Activated naive CD4-positive, alpha-beta T cell treated with anti-CD3 and anti-CD28 coated beads, Interleukin-2, amount 50 U/mL, for 16 hours (primary cell): ENCODE measurements around the gene WDPCP.
"Not testable (repeated sequence)": the region's sequence is repeated elsewhere in the genome, so short reads cannot be mapped to it uniquely, and the experiment has no call there.

Experiments
- DNase-seq: peaks from one replicate; pipeline ENCODE4 v3.0.0-alpha.2; 2020

WDPCP gene

DNA sequence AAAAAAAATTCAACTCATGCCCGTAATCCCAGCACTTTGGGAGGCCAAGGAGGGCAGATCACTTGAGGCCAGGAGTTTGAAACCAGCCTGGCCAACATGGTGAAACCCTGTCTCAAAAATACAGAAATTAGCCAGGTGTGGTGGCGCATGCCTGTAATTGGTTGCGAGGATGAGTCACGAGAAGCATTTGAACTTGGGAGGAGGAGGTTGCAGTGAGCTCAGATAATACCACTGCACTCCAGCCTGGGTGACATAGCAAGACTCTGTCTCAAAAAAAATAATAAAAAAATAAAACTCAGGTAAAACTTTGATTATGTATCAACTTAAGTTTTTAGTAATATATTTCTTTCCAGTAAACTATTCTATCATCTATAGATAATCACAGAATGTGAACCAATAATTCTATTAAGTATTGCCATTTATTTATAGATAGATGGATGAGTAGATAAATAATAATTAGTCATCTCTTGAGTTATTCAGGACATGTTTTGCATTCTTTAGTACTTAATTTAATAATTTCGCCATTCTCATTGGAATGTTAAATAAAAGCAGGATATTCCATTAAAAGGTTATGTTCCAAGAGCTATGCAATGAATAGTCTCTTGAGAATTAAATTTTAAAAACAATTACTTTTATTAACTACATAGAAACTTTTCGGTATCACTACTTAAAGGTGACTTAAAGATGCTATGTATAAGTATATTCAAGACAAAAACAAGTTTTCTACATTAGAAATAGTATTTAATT, 48.7 kb downstream of the WDPCP start:
- no peak for DNase-seq

DNA sequence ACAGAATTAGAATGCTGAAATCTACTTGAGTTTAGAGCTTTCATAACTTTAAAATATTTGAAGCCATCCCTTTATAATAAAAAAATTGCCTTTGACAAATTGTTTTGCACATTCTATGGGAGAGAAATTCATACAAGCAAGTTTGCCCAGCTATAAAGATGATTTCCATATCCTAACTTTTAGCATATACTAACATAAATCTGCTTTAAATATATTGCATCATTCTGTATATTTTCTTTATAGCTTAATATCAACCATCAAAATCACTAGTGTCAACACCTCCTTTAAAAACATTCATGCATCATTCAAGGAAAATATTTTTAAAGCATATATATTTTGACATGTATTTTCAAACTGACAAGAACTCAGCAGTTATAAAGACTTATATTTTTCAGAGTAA, 49.9 kb downstream of the WDPCP start:
- DNase-seq = no peak

DNA sequence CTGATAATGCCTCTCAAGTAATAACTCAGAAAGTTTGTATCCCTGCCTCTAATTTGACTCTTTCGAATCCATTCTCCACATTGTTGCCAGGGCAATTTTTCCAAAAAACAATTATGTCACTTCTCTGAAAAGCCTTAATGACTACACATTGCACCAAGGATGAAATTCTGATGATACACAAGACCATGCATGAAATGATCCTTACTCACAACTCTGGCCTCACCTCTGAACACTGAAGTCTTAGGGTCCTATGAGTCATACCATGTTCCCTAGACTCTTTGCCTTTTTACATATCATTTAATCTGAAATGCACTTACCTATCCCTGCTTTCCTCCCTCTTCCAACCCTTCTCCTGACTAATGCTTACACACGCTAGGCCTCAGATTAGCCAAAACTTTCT, 51.0 kb downstream of the WDPCP start:
- no peak for DNase-seq

DNA sequence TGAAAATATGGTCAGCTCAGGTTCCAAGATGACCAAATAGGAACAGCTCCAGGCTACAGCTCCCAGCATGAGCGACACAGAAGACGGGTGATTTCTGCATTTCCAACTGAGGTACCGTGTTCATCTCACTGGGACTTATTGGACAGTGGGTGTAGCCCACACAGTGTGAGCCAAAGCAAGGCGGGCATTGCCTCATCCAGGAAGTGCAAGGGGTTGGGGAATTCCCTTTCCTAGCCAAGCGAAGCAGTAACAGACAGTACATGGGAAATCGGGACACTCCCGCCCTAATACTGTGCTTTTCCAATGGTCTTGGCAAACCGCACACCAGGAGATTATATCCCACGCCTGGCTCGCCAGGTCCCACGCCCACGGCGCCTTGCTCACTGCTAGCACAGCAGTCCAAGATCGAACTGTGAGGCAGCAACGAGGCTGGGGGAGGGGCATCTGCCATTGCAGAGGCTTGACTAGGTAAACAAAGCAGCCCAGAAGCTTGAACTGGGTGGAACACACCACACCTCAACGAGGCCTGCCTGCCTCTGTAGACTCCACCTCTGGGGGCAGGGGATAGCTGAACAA, 57.5 kb downstream of the WDPCP start:
- no peak for DNase-seq

DNA sequence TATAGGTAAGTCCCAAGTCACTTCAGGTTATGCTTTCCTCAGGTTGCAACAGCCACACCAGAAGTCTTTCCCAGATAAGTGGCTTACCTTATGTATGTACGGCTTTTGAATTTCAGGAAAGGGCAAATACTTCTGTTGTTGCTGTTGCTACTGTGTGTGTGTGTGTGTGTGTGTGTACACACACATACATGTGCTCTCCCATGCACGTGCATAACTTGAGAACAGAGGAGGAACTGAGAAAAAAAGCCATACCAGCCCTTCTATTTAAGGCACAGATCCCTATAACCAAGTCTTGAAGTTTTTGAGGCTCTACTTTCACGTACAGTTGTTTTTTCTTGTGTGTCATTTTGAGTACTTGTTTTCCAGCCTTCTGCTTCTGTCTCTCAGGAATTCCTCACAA, 62.4 kb downstream of the WDPCP start:
- no peak for DNase-seq

DNA sequence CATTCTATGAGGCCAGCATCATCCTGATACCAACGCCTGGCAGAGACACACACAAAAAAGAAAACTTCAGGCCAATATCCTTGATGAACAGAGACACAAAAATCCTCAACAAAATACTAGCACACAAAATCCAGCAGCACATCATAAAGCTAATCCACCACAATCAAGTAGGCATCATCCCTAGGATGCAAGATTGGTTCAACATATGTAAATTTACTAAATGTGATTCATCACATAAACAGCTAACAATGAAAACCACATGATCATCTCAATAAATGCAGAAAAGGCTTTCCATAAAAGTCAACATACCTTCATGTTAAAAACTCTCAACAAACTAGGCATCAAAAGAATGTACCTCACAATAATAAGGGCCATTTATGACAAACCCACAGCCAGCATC, 65.3 kb downstream of the WDPCP start:
- no peak for DNase-seq

DNA sequence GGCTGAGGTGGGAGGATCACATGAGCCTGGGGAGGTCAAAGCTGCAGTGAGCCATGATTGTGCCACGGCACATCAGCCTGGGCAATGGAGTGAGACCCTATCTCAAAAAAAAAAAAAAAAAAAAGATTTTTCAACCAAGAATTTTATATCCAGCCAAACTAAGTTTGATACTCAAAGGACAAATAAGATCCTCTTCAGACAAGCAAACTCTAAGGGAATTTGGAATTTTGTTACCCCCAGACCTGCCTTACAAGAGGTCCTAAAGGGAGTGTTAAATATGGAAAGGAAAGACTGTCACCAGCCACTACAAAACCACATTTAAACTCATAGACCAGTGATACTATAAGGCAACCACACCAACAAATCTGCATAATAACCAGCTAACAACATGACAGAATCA, 67.5 kb downstream of the WDPCP start:
- no peak for DNase-seq

DNA sequence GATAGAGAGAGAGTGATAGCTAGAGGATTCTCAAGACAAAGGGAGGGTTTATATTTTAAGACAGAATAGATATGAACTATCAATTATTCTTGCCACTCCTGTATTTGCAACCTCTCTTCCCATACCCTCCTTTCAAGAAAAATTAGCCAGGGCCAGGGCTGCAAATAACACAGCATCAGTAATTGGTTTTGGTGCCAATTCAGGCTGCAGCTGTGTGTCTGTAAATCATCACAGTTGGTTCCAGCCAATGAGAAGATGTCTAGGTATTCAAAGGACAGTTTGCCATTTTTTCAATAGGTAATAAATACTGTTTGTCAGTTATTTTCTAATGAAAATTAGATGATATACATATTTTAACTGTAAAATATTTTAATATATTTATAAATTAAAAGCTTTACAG, 73.5 kb downstream of the WDPCP start:
- no peak for DNase-seq

DNA sequence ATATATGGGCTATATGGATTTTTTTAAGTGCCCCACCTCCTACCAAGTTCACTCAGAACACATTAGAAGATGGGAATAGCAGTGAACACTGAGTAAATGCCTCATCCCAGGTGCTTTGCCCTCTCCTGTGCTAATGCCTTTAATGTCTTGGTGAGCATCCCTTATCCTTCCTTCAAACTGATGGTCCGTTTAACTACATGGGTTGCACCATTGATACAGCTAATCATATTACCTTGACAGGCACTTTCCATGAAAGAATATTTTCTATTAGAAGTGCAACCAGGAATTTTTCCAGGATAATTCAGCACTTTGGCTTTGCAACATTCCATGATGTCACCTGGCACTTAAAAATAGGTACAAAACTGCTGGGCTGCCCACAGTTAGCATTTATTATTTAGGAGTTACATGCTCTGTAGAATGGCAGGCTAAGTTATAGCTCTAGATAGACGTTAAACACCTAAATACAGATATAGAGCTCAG, 74.0 kb downstream of the WDPCP start:
- no peak for DNase-seq

DNA sequence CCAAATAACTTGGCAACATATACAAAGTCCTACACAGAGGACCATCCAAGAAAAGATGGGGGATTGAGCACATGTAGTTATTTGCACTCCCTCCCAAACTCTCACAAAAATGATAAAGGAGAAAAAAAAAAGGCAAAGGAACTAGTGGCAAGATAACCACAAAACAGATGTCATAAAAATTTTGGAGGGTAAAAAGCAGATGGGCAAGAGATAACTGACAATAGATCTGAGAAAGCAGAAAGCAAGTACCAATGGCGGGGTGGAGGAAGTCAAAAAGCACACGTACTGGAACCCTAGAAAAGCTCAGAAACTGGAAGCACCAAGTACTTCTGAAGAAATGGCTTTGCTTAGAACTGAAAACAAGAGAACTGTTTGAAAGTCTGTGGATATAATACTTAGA, 82.0 kb downstream of the WDPCP start:
- DNase-seq = no peak

DNA sequence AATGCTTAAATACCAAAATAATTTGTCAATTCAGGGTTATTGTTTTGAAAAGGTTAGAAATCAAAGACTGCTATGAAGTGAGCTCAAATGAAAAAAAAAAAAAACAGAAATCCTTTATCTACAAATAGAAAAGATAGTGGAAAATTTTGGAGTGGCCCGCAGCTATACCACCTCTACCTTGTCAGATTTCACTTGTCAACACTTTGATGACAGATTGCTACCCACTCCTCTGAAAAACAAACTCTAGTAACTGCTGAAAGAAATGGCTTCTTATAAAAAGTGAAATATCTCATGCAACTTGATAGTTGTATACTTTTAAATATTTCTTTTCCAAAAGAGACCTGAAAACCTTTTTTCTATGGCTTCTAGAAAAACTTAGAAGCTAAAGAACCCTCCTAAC, 84.5 kb downstream of the WDPCP start:
- DNase-seq = no peak

DNA sequence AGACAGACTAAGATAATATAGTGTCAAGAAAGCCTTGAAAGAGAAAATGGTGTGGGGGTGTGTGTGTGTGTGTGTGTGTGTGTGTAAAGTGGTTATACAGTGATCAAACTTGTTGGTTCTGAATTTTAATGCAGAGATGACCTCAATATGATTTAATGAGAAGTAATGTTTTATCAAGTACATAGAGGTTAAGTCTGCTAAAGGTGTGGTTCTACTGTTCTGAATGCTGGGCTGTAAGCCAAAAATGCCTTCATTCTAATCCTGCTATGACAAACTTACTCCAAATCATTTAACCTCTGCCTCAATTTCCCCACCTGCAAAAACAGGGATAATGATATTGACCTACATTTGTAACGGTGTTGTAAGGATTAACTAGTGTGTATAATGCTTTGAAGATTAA, 87.9 kb downstream of the WDPCP start:
- DNase-seq = no peak

DNA sequence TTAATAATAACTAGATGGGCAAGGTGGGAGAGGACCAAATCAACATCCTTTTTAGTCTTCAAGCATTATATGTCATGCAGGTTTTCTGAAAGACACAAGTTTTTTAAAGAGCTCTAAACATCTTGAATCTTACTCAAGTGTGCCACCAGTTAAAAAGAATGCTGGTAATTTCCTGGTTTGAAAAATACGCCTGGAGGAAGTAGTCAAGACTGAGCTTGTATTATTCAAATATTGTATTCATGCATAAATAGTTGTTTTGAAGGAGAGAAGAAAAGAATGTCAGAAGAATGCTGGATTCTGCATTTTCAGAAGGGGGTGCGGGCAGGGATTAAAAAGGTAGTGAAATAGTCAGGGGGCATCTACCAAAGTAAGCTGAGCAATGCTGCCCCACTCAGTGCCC, 90.7 kb downstream of the WDPCP start:
- no peak for DNase-seq

DNA sequence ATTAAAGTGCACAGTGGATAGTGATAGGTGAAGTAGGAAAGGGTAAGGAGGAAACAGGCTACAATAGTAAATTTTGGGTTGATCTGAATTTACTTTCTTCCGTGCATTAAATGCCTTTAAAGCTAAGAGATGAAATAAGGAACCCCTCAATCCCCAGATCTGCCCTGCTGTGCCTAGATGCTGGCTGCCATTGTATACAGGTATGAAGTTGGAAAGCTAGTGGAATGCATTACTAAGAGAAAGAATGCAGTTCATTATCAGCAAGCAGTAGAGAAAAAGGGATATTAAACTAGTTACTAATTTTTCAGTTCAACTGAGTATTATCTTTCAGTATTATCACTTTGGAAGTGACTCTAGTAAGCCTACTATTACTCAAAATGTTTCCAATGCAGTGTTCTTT, 93.3 kb downstream of the WDPCP start:
- DNase-seq = no peak

DNA sequence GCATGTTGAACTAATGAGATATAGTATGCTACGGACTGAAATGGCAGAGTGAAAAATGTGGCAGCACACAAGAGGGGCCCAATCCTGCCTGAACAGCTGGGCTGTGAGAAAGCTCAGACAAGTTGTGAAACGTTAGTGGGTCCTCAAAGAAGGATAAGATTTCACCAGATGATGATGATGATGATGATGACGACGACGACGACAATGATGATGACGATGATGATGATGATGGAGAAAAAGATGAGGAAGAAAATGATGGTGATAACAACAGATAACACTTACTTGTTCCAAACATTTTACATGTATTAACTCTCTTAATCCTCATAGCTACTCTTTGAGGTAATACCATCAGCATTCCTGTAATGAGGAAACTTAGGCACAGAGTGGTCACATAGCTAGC, 94.2 kb downstream of the WDPCP start:
- DNase-seq = no peak

DNA sequence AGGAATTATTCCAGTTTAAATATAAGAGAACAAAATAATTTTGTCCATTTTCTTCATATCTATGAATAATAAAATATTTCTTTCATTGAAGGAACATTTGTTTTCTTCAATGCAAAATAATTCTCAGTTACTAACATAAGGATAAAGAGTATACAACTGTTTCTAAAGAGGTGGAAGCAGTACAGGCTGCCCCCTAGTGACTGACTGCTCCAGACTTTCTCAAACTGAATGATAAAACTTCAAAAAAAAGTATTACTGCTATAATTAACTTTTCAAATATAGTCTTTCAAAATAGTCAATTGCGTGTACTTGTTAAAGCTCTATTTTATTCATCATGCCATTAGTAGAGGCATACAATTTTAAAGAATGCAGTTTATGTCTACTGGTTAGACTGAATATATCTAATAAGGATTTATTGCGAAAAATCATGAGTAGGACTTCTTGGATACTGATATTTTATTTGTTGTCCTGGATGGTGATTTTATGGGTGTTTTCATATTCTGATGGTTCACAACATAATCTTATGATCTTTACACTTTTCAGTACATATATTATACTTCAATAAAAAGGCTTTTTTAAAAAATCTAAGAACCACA, 100.1 kb downstream of the WDPCP start:
- DNase-seq = no peak

DNA sequence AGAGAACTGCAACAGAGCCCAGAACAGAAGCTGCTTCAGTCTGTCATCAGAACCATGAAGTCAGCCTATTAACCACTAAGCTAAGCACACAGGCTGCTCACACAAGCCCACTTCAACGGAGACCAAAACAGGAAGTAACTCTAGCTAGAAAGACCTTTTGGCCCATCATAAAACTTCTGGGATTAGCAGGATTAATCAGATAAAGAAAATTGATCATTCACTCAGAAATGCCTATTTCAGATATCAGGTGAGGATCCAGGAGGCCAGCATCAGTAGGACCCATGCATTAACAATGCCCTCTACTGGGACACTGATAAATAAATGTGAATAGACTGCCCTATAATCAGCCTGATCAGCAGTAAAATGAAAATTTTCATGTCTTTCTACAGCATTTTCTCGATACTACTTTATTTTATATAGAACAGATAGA, 101.4 kb downstream of the WDPCP start:
- no peak for DNase-seq

DNA sequence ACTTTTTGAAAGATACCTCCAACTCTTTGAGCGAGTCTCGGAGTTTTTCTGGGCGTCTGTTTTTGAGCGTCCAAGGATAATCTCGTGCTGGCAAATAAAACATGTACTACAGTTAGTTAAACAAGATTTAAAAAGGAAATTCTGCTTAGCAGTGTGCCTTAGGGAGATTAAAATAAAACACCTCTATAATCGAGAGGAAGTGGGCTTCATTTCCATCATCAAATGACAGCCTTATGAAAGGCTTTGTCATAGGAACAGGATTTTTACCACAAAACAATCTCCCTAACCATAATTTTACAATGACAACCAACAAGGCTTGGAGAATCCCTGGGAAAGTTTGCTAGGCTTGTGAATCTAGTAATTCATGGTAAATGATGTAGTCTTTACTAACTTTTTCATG, 103.4 kb downstream of the WDPCP start:
- no peak for DNase-seq

DNA sequence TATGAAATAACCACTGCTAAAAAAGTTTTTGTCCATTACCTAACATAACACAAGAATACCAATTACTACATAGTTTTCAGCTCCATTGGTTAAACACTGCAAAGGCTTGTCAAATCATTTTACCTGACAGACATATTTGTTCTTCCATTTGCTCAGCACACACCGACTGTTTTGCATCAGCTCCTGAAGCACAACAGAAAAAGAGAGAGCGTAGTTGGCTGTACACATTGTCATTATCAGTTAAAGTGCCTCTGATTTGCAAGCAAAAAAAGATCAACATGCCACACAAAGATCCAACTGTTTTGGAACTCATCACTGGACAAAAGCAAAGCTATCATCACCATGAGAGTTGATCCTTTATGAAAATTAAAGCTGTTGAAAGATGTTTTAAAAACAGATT, 103.8 kb downstream of the WDPCP start:
- no peak for DNase-seq

DNA sequence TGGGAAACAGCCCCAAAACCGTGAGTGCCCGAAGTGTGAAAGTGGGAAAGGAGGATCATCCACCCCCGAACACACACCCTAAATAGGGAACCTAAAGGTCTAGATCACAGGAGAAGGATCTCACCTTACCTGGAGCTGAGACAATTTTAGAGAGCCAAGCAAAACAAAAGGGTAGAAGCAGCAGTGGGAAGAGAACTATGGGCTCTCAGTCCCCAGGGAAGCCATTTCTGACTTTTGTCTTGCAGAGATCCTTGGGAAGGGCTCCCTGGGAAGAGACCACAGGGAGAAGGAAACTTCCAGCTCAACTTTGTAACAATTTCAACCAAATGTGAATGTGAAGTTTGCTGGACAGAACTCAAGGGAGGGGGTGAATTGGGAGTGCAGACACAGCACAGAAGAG, 110.6 kb downstream of the WDPCP start:
- no peak for DNase-seq

DNA sequence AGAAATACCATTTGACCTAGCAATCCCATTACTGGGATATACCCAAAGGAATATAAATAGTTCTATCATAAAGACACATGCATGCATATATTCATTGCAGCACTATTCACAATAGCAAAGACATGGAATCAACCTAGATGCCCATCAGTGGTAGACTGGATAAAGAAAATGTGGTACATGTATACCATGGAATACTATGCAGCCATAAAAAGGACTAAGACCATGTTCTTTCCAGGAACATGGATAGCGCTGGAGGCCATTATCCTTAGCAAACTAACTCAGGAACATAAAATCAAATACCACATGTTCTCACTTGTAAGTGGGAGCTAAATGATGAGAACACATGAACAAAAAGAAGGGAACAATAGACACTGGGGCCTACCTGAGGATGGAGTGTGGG, 119.0 kb downstream of the WDPCP start:
- DNase-seq = not testable (repeated sequence)

DNA sequence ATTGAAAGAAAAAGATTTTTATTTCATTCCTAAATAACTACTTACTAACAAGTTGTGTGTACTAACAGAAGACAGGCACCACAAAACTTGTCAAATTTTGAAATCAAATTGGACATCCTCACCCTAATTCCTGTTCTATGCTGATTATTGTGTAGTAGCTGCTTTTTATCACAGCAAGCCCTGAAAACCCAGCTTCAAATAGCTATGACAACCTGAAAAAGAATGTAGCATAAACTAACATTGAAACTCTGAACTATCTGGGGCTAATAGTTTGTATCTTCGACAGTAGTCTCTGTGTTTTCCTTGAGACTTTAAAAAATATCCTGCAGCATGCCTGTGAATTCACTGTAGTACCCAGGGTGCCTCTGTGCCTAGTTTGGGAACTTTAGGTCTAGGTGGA, 122.6 kb downstream of the WDPCP start:
- DNase-seq = no peak

DNA sequence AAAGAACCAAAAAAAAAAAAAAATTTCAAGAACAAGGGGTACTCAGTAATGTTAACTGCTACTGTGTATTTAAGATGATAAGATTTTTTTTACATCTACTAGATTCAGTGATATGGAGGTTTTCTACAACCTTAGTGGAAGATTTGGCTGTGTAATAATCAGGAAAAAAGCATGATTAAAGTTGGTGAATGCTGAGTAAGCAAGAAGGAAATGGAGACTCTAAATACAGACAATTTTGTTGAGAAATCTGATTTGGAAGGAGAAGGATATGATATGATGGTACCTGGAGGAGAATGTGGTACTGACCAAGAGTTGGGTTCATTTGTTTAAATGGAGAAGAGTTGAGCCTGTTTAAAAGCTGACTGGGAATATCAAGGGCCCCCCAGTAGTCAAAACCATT, 125.1 kb downstream of the WDPCP start:
- DNase-seq = no peak

DNA sequence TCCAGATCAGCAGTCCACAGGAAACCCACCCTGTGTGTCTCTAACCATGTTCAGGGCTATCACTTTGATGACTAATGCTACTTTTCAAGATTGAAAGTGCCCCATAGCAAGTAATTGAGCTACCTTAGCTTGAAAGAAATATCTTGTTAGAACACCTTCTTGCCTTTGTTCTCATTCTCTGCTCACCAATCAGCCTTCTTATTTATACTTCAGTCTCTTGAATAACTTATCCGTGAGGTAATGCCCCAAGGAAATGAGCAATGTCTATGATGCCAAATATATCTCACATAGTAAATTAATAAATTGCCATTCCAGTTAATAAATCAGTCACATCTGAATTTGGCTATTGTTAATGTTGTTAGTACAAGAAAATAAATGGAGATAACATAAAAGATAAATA, 141.6 kb downstream of the WDPCP start:
- no peak for DNase-seq
